T-helper 17 cell (primary cell): ENCODE data around the gene NUB1. TPM values are rescaled to one million over a fixed set of nuclear protein-coding genes. Genes with fewer than 3 reads are reported as not detected.
A peak's percentile ranks its signal among the peaks of the same experiment; 100 is the strongest.

Experiments
- ATAC-seq: fragments of 150-1000 bp; cut with Tn5 transposase; 2 replicates; pipeline ENCODE4 v1.10.0; 2021; ENCODE audit warnings: mild to moderate bottlenecking, moderate library complexity
- DNase-seq, 3 donors: peaks; one replicate each; pipeline versions ENCODE4 v3.0.0 to v3.0.0-alpha.2; 2020 to 2021
- H3K9me3 ChIP-seq: one replicate; pipeline ENCODE4 v1.7.0; 2013; ENCODE audit warnings: low read length, mild to moderate bottlenecking; ENCODE audit not compliant: control insufficient read depth, poor library complexity, severe bottlenecking
- H3K27ac Mint-ChIP-seq: one replicate; pipeline ENCODE4 v1.8.0; 2022; ENCODE audit warnings: mild to moderate bottlenecking, moderate library complexity, mixed read lengths
- H3K27me3 Mint-ChIP-seq: one replicate; pipeline ENCODE4 v1.8.0; 2022; ENCODE audit warnings: mixed read lengths
- H3K36me3 Mint-ChIP-seq: one replicate; pipeline ENCODE4 v1.8.0; 2022; ENCODE audit warnings: low read depth, mixed read lengths
- H3K4me1 Mint-ChIP-seq: one replicate; pipeline ENCODE4 v1.8.0; 2022; ENCODE audit warnings: mild to moderate bottlenecking, mixed read lengths
- H3K4me3 Mint-ChIP-seq: one replicate; pipeline ENCODE4 v1.8.0; 2022; ENCODE audit warnings: mild to moderate bottlenecking, moderate library complexity, mixed read lengths
- total RNA-seq, 4 donors: library from RNA in 2 of 4; stranded (reverse) in 2 of 4; gene quantifications; one replicate each; pipeline ENCODE4 v1.2.3 and lab custom pipeline; 2022 to 2026

NUB1 gene
- total RNA-seq, 2 donors from 2014 or later, result 71.9 to 87.2 TPM

GRCh38 chr7:151386301-151387160, 44.9 kb downstream of the NUB1 start:
- no peak for DNase-seq
- H3K27me3 Mint-ChIP-seq, result no peaks in the 10 kb centered on the region
- H3K36me3 Mint-ChIP-seq, result no peaks in the 10 kb centered on the region
- H3K9me3 ChIP-seq, result no peaks in the 10 kb centered on the region
- ATAC-seq, result no peak
- no peak overlapping the region for H3K4me3 Mint-ChIP-seq
- peak overlapping the region; percentile 77 for H3K27ac Mint-ChIP-seq
- peaks cover 13% of the 10 kb centered on the region for H3K4me1 Mint-ChIP-seq

GRCh38 chr7:151387161-151388006, 45.8 kb downstream of the NUB1 start:
- Mint-ChIP-seq H3K4me1 (peaks cover 9% of the 10 kb centered on the region), H3K36me3 (no peaks in the 10 kb centered on the region), H3K4me3 (no peak overlapping the region), H3K27ac (peak overlapping the region; percentile 77), H3K27me3 (no peaks in the 10 kb centered on the region)
- no peak for DNase-seq
- H3K9me3 ChIP-seq, result no peaks in the 10 kb centered on the region
- ATAC-seq, result no peak

- peaks cover 6% of the 10 kb centered on the region for H3K4me1 Mint-ChIP-seq
- ATAC-seq, result no peak
- H3K27ac Mint-ChIP-seq, result no peak overlapping the region
- no peak overlapping the region for H3K4me3 Mint-ChIP-seq
- DNase-seq, result no peak
- H3K36me3 Mint-ChIP-seq, result no peaks in the 10 kb centered on the region
- H3K9me3 ChIP-seq, result no peaks in the 10 kb centered on the region
- H3K27me3 Mint-ChIP-seq, result no peaks in the 10 kb centered on the region
Observed at GRCh38 chr7:151388007-151388297, 46.3 kb downstream of the NUB1 start.

GRCh38 chr7:151388430-151388829, 46.8 kb downstream of the NUB1 start:
- ATAC-seq, result no peak
- Mint-ChIP-seq H3K27ac (peak overlapping the region; percentile 24), H3K4me3 (no peak overlapping the region), H3K4me1 (peaks cover 9% of the 10 kb centered on the region), H3K36me3 (no peaks in the 10 kb centered on the region), H3K27me3 (no peaks in the 10 kb centered on the region)
- no peak for DNase-seq
- H3K9me3 ChIP-seq, result no peaks in the 10 kb centered on the region

- peaks cover 12% of the 10 kb centered on the region for H3K4me1 Mint-ChIP-seq
- no peaks in the 10 kb centered on the region for H3K27me3 Mint-ChIP-seq
- no peaks in the 10 kb centered on the region for H3K36me3 Mint-ChIP-seq
- no peak overlapping the region for H3K27ac Mint-ChIP-seq
- DNase-seq, result no peak
- H3K9me3 ChIP-seq, result no peaks in the 10 kb centered on the region
- no peak overlapping the region for H3K4me3 Mint-ChIP-seq
- ATAC-seq, result no peak
Observed at GRCh38 chr7:151389096-151389767, 47.6 kb downstream of the NUB1 start.

GRCh38 chr7:151389768-151390597, 48.4 kb downstream of the NUB1 start:
- no peaks in the 10 kb centered on the region for H3K9me3 ChIP-seq
- H3K4me1 Mint-ChIP-seq, result peaks cover 12% of the 10 kb centered on the region
- H3K4me3 Mint-ChIP-seq, result no peak overlapping the region
- ATAC-seq (no peak), DNase-seq (no peak)
- H3K27ac Mint-ChIP-seq, result peak overlapping the region; percentile 8
- no peaks in the 10 kb centered on the region for H3K27me3 Mint-ChIP-seq
- no peaks in the 10 kb centered on the region for H3K36me3 Mint-ChIP-seq

GRCh38 chr7:151390598-151391357, 49.2 kb downstream of the NUB1 start:
- Mint-ChIP-seq H3K27ac (peak overlapping the region; percentile 8), H3K27me3 (no peaks in the 10 kb centered on the region), H3K4me3 (no peak overlapping the region), H3K4me1 (peaks cover 12% of the 10 kb centered on the region), H3K36me3 (no peaks in the 10 kb centered on the region)
- no peak for ATAC-seq
- H3K9me3 ChIP-seq, result no peaks in the 10 kb centered on the region
- DNase-seq, result no peak

GRCh38 chr7:151391358-151391730, 49.7 kb downstream of the NUB1 start:
- Mint-ChIP-seq H3K27ac (peak overlapping the region; percentile 8), H3K27me3 (no peaks in the 10 kb centered on the region), H3K4me1 (peaks cover 12% of the 10 kb centered on the region), H3K4me3 (no peak overlapping the region), H3K36me3 (no peaks in the 10 kb centered on the region)
- no peak for ATAC-seq
- H3K9me3 ChIP-seq, result no peaks in the 10 kb centered on the region
- no peak for DNase-seq

- no peaks in the 10 kb centered on the region for H3K27me3 Mint-ChIP-seq
- H3K9me3 ChIP-seq, result no peaks in the 10 kb centered on the region
- H3K36me3 Mint-ChIP-seq, result no peaks in the 10 kb centered on the region
- H3K27ac Mint-ChIP-seq, result no peak overlapping the region
- DNase-seq (no peak), ATAC-seq (no peak)
- H3K4me3 Mint-ChIP-seq, result no peak overlapping the region
- peaks cover 12% of the 10 kb centered on the region for H3K4me1 Mint-ChIP-seq
Observed at GRCh38 chr7:151392002-151392401, 50.4 kb downstream of the NUB1 start.

- H3K4me1 Mint-ChIP-seq, result peaks cover 12% of the 10 kb centered on the region
- DNase-seq (no peak), ATAC-seq (no peak)
- no peak overlapping the region for H3K4me3 Mint-ChIP-seq
- H3K9me3 ChIP-seq, result no peaks in the 10 kb centered on the region
- H3K27ac Mint-ChIP-seq, result no peak overlapping the region
- H3K27me3 Mint-ChIP-seq, result no peaks in the 10 kb centered on the region
- H3K36me3 Mint-ChIP-seq, result no peaks in the 10 kb centered on the region
Observed at GRCh38 chr7:151392426-151392825, 50.8 kb downstream of the NUB1 start.

GRCh38 chr7:151393031-151393977, 51.7 kb downstream of the NUB1 start:
- no peak overlapping the region for H3K4me3 Mint-ChIP-seq
- no peaks in the 10 kb centered on the region for H3K36me3 Mint-ChIP-seq
- no peaks in the 10 kb centered on the region for H3K27me3 Mint-ChIP-seq
- peaks cover 17% of the 10 kb centered on the region for H3K4me1 Mint-ChIP-seq
- ATAC-seq (no peak), DNase-seq (no peak)
- H3K27ac Mint-ChIP-seq, result no peak overlapping the region
- H3K9me3 ChIP-seq, result no peaks in the 10 kb centered on the region
